ENCODE data around the gene NHSL1.
"Not testable (repeated sequence)": the region's sequence is repeated elsewhere in the genome, so short reads cannot be mapped to it uniquely, and the experiment has no call there.

NHSL1 gene

DNA sequence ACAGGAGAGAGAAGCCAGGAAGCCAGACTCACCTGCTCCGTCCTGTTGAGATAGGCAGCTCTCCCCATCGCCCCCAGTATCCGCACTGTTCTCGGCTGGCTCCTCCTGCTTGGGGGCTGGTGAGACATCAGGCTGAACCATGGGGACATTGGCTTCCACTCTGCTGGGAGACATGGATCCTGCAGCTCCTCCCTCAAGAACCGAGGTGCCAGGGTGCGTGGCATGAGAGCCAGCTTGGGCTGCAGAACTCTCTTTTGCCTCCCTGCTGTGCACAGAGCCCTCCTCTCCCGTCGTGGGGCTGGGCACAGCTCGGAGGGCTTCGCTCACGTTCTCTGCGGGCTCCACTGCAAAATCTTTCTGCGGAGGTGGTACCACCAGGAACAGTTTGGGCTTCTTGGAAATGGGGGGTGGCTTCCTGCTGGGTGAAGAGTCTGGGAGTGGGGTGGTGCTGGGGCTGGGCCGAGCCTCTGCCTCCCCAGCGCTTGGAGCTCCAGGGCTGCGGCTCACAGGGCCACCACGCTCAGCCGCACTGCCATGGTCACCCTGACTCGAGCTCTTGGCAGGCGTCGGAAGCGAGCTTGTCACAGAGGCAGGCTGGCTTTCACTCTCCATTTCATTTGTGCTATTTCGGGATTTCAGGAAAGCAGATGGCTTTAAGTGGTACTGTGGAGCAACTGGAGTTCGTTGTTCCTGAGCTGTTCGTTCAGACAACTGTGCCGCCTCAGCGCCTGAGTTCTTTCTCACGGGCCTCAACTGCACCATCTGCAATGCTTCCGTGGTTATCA, 68.7 kb downstream of the NHSL1 start:
- DNase-seq, result no peak
- H3K4me3 Mint-ChIP-seq, result no peak overlapping the region
- TF ChIP-seq, protein P1, sequence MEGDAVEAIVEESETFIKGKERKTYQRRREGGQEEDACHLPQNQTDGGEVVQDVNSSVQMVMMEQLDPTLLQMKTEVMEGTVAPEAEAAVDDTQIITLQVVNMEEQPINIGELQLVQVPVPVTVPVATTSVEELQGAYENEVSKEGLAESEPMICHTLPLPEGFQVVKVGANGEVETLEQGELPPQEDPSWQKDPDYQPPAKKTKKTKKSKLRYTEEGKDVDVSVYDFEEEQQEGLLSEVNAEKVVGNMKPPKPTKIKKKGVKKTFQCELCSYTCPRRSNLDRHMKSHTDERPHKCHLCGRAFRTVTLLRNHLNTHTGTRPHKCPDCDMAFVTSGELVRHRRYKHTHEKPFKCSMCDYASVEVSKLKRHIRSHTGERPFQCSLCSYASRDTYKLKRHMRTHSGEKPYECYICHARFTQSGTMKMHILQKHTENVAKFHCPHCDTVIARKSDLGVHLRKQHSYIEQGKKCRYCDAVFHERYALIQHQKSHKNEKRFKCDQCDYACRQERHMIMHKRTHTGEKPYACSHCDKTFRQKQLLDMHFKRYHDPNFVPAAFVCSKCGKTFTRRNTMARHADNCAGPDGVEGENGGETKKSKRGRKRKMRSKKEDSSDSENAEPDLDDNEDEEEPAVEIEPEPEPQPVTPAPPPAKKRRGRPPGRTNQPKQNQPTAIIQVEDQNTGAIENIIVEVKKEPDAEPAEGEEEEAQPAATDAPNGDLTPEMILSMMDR (IDR thresholded peaks at IDR 0.05), result no peak
- peaks cover 34% of the 10 kb centered on the region for H3K4me1 Mint-ChIP-seq
- H3K9me3 Mint-ChIP-seq, result no peaks in the 10 kb centered on the region
- no peaks in the 10 kb centered on the region for H3K27me3 Mint-ChIP-seq (ENCODE audit: low read depth, poor library complexity)
- H3K27ac Mint-ChIP-seq, result peak overlapping the region; percentile 78
- H3K36me3 Mint-ChIP-seq (ENCODE audit: low read depth), result peaks cover 23% of the 10 kb centered on the region

DNA sequence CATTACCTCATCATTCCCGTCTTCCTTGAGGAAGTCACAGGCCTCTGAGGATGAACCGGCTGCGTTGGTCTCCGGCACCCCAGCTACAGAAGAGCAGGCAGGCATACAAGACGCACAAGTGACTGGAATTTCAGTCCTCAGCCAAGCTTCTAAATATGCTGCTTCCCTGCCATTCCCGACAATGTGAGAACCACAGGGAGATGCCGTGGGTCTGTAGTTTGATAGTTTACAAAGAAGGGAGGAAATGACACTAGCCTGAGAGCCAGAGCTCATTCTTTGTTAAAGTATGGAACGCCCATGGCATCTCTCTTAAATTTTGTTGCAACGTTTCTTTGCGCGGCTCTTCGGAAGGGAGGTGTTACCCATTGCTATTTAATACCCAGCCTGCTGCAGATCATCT, 69.5 kb downstream of the NHSL1 start:
- Mint-ChIP-seq H3K36me3 (ENCODE audit: low read depth) (peaks cover 24% of the 10 kb centered on the region), H3K4me1 (peaks cover 34% of the 10 kb centered on the region), H3K9me3 (no peaks in the 10 kb centered on the region), H3K27ac (peak overlapping the region; percentile 52), H3K4me3 (no peak overlapping the region), H3K27me3 (ENCODE audit: low read depth, poor library complexity) (no peaks in the 10 kb centered on the region)
- DNase-seq, result no peak
- TF ChIP-seq, protein P1 (IDR thresholded peaks at IDR 0.05), result no peak

DNA sequence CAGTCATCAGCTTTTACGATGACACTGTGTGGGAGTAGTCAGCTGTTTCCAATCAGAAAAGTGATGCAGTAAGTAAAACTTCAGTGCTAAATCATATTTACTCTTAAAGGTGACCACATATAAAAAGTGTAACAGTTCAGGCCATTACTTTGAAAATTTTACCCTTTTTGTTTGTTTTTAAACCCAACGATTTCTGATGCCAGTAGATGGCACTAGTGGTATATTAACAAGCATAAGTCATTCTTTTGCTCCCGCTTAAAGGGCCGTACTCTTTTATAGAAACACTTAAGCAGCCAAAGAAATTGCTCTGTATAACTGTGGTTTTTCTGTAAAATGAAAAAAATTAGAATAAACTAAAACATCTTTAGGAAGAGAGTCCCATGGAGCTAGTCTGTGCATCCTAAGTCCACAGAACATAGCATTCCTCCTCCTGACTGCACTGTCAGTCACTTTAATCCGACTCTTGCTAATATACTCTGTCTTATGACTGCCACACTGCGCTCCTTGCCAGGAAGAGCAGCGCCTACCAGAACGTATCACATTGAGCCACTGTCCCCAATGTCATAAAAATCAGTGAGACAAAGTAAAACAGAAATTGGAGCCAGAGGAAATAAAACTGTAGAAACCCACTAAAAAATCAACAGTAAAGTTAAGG, 70.2 kb downstream of the NHSL1 start:
- Mint-ChIP-seq H3K36me3 (ENCODE audit: low read depth) (peaks cover 30% of the 10 kb centered on the region), H3K27me3 (ENCODE audit: low read depth, poor library complexity) (no peaks in the 10 kb centered on the region), H3K9me3 (no peaks in the 10 kb centered on the region), H3K4me1 (peaks cover 34% of the 10 kb centered on the region), H3K4me3 (no peak overlapping the region), H3K27ac (peak overlapping the region; percentile 74)
- no peak for DNase-seq
- TF ChIP-seq, protein P1 (IDR thresholded peaks at IDR 0.05), result peak; percentile 57

DNA sequence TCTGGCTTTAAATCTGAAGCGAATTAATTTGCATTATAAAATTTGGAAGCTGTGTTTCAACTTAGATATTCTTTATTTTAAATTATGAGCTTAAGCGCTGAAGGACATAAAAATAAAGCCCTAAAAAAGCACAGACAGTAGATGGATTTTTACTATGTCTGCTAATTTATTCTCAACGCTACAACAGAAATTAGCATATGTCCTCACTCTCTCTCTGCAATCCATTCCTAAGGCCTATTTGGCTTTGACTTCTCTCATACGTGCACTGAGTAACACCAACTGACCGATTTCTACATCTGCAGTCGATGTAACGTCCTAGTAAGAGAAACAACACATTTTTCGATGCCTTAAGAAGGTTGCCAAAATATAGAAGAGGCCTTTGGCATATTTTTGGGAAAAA, 71.6 kb downstream of the NHSL1 start:
- DNase-seq, result no peak
- TF ChIP-seq, protein P1 (IDR thresholded peaks at IDR 0.05), result no peak
- H3K36me3 Mint-ChIP-seq (ENCODE audit: low read depth), result peaks cover 29% of the 10 kb centered on the region
- H3K9me3 Mint-ChIP-seq, result no peaks in the 10 kb centered on the region
- peaks cover 34% of the 10 kb centered on the region for H3K4me1 Mint-ChIP-seq
- no peaks in the 10 kb centered on the region for H3K27me3 Mint-ChIP-seq (ENCODE audit: low read depth, poor library complexity)
- H3K27ac Mint-ChIP-seq, result no peak overlapping the region
- H3K4me3 Mint-ChIP-seq, result no peak overlapping the region

DNA sequence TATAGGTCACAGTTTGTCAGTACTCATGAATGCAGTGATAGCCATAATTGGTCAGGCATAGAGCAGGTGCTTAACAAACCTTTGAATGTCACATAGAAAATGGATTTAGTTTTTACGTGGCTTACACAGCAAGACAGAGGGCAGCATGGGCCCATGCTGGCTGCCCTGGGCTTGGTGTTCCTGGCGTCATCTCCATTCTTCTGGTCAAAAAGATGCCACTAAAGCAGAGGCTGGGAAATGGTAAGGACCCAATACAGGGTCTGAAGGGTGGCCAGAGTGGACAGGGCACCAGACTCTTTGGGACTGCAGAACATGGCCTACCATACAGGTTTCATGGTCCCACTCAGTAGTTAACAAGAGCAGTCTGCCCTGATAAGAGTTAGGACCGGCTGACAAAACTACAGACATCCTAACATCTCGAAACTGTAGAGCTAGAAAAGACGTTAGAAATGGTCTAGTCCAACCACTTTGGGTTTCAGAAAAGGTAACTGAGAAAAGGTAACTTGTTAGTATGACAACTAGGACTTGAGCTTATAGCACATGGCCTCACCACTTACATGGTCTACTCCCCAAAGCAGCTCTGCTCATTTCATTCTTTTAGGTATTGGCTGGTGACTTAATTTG, 72.7 kb downstream of the NHSL1 start:
- Mint-ChIP-seq H3K27ac (no peak overlapping the region), H3K36me3 (ENCODE audit: low read depth) (peaks cover 37% of the 10 kb centered on the region)

DNA sequence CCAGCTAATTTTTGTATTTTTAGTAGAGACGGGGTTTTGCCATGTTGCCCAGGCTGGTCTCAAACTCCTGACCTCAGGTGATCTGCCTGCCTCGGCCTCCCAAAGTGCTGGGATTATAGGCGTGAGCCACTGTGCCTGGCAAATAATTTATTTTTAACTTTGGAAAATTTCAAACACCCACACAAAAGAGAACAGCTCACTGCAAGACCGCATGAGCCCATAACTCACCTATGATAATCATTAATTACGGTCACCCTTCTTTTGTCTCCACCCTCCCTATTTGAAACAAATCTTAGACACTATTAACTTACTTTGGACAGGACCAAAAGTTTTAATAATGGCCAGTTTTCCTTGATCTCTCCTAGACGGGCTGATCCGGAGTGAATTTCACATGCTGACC, 74.0 kb downstream of the NHSL1 start:
- H3K27me3 Mint-ChIP-seq (ENCODE audit: low read depth, poor library complexity); H3K9me3 Mint-ChIP-seq; H3K27ac Mint-ChIP-seq; H3K4me3 Mint-ChIP-seq; DNase-seq: not testable (repeated sequence)
- H3K4me1 Mint-ChIP-seq, result peaks cover 12% of the 10 kb centered on the region
- H3K36me3 Mint-ChIP-seq (ENCODE audit: low read depth), result peaks cover 45% of the 10 kb centered on the region

More for the DNA sequence above, 72.7 kb downstream of the NHSL1 start:
- TF ChIP-seq, protein P1 (IDR thresholded peaks at IDR 0.05), result no peak
- H3K4me3 Mint-ChIP-seq, result no peak overlapping the region
- peaks cover 26% of the 10 kb centered on the region for H3K4me1 Mint-ChIP-seq
- H3K9me3 Mint-ChIP-seq, result no peaks in the 10 kb centered on the region
- DNase-seq, result no peak
- no peaks in the 10 kb centered on the region for H3K27me3 Mint-ChIP-seq (ENCODE audit: low read depth, poor library complexity)

All from nephron progenitor cell (in vitro differentiated cells).